Measurements from ENCODE around the gene GALNT18.

Gene GALNT18

GRCh38 chr11:11306855-11307254 lies 314.9 kb downstream of the GALNT18 start:
- no peak for DNase-seq (ENCODE audit: extremely low spot score)
- ChIA-PET POLR2A (no interaction called here), CTCF (no interaction called here)
- TF ChIP-seq, protein P1, sequence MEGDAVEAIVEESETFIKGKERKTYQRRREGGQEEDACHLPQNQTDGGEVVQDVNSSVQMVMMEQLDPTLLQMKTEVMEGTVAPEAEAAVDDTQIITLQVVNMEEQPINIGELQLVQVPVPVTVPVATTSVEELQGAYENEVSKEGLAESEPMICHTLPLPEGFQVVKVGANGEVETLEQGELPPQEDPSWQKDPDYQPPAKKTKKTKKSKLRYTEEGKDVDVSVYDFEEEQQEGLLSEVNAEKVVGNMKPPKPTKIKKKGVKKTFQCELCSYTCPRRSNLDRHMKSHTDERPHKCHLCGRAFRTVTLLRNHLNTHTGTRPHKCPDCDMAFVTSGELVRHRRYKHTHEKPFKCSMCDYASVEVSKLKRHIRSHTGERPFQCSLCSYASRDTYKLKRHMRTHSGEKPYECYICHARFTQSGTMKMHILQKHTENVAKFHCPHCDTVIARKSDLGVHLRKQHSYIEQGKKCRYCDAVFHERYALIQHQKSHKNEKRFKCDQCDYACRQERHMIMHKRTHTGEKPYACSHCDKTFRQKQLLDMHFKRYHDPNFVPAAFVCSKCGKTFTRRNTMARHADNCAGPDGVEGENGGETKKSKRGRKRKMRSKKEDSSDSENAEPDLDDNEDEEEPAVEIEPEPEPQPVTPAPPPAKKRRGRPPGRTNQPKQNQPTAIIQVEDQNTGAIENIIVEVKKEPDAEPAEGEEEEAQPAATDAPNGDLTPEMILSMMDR (IDR thresholded peaks at IDR 0.05; ENCODE audit: control extremely low read depth, extremely low read depth, low read depth, missing control alignments) = no peak

DNA sequence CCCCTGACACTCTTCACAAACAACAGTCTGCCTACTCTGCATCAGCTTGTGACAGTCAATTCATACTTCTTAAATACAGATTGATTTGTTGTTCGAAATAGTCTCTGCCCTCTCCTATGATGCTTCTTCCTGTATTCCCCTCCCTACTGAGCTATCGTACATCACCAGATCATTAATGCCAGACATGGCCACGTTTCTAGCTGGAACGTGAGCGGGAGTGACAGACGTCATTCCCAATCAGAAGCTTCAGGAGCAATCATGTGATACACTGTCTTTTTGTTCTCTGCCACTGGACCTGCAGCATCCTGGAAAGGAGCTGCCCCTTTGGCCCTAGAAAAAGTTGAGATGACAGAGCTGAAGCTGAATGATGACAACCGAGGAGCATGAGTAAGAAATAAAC lies 317.3 kb downstream of the GALNT18 start:
- ChIA-PET CTCF (interaction anchor here (1.4 to 1.6 kb wide), 3 partner anchors 9 to 13 kb away, joined by 4 to 5 read pairs (median 4); no protein-coding TSS in a partner anchor), POLR2A (no interaction called here)
- DNase-seq (ENCODE audit: extremely low spot score) = no peak
- TF ChIP-seq, protein P1 (IDR thresholded peaks at IDR 0.05; ENCODE audit: control extremely low read depth, extremely low read depth, low read depth, missing control alignments) = no peak

DNA sequence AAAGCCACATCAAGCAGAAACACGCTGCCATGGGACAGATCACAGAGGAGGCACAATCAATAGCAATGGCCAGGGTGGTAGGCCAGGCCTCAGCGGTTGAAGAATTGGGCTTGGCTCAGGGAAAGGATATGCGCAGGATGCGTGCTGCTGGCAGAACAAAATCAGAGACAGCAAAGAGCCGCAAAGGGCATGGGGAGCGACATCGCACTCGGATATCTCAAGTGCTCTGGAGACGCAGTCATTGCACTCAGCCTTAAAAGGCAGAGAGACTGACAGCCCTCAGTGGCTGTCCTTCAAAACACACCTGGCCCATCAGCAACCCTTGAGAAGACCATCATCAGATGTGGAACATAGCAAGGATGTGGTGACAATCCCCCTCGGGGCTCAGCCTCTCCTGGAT lies 319.2 kb downstream of the GALNT18 start:
- DNase-seq (ENCODE audit: extremely low spot score) = no peak
- ChIA-PET POLR2A (no interaction called here), CTCF (interaction anchor here (1.2 kb wide), 1 partner anchor 12 kb away, joined by 3 read pairs; no protein-coding TSS in a partner anchor)
- TF ChIP-seq, protein P1 (IDR thresholded peaks at IDR 0.05; ENCODE audit: control extremely low read depth, extremely low read depth, low read depth, missing control alignments) = no peak

GRCh38 chr11:11301212-11301611 lies 320.6 kb downstream of the GALNT18 start:
- POLR2A ChIA-PET = no interaction called here
- CTCF ChIA-PET = interaction anchor here (1.3 kb wide), 1 partner anchor 10 kb away, joined by 5 read pairs; no protein-coding TSS in a partner anchor
- TF ChIP-seq, protein P1 (IDR thresholded peaks at IDR 0.05; ENCODE audit: control extremely low read depth, extremely low read depth, low read depth, missing control alignments) = no peak
- DNase-seq (ENCODE audit: extremely low spot score) = no peak

- TF ChIP-seq, protein P1 (IDR thresholded peaks at IDR 0.05; ENCODE audit: control extremely low read depth, extremely low read depth, low read depth, missing control alignments) = no peak
- ChIA-PET POLR2A (no interaction called here), CTCF (interaction anchor here (1.1 kb wide), 1 partner anchor 31 kb away, joined by 4 read pairs; no protein-coding TSS in a partner anchor)
- no peak for DNase-seq (ENCODE audit: extremely low spot score)
These were observed 324.2 kb downstream of the GALNT18 start for GRCh38 chr11:11297578-11297977.

- TF ChIP-seq, protein P1 (IDR thresholded peaks at IDR 0.05; ENCODE audit: control extremely low read depth, extremely low read depth, low read depth, missing control alignments) = no peak
- ChIA-PET POLR2A (no interaction called here), CTCF (interaction anchor here (1.0 to 1.1 kb wide), 2 partner anchors 30 to 39 kb away, joined by 3 read pairs; no protein-coding TSS in a partner anchor)
- no peak for DNase-seq (ENCODE audit: extremely low spot score)
These were observed 325.4 kb downstream of the GALNT18 start for GRCh38 chr11:11296434-11296833.

DNA sequence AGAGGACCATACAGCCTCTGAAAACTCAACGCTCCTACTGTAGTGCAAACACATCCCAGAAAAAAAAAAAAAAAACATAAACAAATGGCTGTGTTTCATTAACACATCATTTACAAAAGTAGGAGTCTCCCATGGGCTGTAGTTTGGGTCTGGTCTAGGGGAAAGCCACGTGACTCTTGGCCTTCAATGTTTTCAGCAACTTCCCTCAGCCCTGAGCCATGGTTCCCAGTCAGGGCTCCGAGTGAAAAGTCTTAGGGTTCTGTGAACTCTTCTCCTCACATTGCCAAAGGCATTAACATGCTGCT lies 327.3 kb downstream of the GALNT18 start:
- DNase-seq (ENCODE audit: extremely low spot score) = no peak
- POLR2A ChIA-PET = no interaction called here
- CTCF ChIA-PET = no interaction called here
- TF ChIP-seq, protein P1 (IDR thresholded peaks at IDR 0.05; ENCODE audit: control extremely low read depth, extremely low read depth, low read depth, missing control alignments) = no peak
